ENCODE measurements around the gene RSKR.
"Not testable (repeated sequence)": the region's sequence is repeated elsewhere in the genome, so short reads cannot be mapped to it uniquely, and the experiment has no call there.

RSKR gene

DNA sequence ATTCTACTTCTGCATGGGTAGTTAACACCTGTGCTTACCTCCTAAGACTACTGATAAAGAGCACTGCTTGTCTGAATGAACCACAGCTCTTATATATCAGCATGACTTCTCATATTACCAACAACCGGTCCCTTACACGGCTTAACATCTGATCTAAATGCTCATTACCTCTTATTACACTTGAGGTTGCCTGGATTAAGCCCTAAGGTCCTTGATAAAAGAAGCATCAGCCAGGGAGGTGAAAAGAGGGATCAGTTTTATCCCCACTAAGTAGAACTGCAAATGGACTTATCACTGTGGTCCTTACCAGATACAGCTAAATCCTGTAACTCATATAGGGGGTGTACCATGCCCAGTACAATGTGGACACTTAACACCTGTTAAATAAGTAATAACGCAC lies 8.2 kb upstream of the RSKR start:
- no peak for DNase-seq (ENCODE audit: low read depth in 2 of 2)

DNA sequence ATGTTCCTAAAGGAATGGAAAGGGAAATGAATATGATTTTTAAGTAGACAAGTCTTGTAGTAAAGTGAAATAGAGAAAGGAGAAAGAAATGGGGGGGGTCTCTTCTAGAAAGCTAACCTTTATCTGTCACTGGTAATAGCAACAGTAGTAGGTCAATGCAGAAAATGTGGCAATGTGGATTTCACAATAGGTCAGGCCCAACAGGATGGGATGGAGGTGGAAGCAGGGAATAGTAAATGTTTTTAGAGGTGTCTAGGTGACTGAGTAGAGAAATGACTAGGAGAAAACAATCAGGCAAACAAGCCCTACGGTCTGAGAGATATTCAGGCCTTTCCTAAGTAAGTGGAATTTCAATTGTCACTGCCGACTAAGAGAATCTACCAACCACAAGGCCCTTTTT lies 6.0 kb upstream of the RSKR start:
- no peak for DNase-seq (ENCODE audit: low read depth in 2 of 2)

DNA sequence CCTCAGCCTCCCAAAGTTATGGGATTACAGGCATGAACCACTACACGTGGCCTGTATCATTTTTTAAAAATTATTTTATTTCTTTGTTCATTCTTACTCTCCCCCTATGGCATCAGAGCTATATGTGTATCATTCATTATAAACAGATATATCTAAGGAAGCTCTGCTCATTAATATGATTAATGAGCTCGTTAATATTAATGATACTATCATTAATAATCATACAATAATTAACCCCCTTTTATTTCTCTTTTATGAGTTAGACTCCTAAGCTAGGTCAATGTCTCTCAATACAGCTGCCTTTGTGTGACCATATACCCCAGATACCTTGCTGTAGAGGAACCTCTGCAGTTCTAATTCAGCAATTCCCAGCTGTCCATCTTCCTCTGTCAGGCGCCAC lies 4.5 kb upstream of the RSKR start:
- DNase-seq (ENCODE audit: low read depth in 2 of 2): no peak

DNA sequence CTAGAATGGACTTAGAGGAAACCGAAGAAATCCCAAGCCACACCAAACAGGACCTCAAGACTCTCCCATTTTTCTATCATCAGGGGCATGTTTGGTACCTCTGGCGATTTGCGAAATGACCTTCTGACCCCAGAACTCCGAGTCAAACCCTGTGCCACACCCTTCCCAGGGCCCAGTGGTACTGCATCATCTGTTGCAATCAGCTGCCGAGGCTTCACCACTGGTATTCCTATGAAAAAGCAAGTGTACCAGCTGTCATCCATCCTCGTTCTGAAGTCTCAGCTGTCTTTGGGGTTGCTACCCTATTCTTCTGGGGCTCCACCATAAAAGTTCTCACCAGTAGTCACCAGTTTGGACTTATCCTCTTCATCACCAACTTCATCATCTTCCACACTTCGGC lies 2.3 kb upstream of the RSKR start:
- DNase-seq (ENCODE audit: low read depth in 2 of 2): no peak

DNA sequence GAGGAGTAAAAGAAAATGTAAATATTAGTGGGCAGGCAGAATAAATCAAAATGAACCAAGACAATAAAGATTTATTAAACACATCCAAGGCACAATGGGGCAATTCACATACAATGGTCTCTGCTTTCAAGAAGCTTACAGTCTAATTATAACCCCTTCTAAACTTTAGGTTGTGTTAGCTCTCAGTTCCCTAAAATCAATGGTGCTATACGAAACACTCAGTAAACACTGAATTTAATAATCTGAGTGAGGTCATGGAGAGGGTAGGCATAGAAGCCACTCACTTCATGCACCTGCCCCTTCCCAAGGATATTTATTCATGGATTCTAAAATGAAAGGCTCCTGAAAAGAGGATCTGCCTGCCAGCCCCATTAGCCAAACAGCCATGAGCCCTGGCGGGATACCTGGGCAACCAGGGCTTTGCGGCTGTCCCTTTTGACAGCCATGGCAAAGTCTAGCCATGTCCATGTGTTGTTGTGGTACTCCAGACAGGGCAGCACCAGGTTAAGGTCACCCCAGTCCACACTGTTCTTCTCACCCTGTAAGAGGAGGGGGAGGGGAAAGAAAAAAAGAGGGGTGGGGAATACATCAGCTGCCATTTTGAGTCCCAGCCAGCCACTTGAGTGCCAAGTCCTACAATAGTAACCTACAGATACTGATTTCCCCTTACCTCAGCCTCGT lies 1.4 kb upstream of the RSKR start:
- DNase-seq (ENCODE audit: low read depth in 2 of 2): no peak

DNA sequence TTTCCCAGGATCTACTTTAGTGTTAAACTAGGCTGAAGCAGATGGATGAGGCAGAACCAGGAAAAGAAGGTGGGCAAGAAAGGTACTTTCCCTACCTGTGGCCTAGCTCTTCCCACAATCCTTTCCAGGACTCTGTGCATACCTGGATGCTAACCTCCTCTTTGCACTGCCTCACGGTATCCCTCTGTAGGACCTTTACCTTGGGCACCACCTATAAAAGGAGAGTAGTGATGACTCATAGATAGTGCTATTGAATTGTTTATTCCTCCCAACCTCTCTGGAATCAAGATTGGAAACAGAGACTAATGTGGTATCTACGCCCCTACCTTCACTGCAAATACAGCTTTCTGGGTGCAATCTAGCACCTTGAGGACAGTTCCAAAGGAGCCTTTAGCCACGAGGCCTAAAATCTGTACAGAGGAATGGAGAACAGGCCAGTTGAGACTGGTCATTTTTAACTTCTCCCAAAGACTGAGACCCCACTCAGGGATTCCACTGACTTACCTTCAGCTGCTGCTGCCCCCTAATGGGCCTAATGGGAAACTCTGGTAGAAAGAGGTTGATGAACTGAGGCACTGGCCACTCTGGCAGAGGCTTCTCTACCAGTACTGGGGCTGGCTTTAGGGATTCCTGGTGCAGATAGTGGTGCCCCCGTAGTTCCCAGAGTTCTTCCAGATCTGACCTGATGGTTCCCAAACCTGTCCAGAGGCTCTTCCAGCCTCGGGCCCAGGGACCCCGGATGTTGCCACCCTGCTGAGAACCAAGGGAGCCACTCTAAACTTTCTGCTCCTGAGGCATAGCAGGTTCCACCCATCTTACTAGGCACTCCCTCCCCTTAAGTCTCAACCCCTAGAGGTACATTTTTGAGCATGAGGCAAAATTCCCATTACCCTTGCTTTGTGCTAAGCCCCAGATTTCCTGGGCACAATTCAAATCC lies 781 bp downstream of the RSKR start:
- peak in 1 of 2 experiments; percentile 4 for DNase-seq (ENCODE audit: low read depth in 2 of 2)

DNA sequence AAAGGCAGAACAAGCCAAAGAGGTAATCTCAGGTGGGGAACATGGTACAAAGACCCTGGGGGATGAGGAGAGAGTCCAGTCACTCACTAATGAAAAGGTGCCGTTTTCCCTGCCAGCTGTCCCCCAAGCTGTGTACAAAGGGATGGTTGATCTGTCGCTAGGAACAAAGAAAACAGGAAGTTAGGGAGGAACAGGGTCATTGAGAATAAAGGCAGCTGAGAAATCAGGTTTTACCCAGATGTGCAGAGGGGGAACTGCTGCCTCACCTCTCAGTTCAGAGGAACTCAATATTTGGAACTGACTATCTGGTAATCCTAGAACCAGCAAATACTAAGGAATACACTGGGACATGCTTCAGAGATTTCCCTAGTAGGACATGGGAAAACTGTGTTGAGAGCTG lies 1.5 kb downstream of the RSKR start:
- DNase-seq (ENCODE audit: low read depth in 2 of 2): no peak

DNA sequence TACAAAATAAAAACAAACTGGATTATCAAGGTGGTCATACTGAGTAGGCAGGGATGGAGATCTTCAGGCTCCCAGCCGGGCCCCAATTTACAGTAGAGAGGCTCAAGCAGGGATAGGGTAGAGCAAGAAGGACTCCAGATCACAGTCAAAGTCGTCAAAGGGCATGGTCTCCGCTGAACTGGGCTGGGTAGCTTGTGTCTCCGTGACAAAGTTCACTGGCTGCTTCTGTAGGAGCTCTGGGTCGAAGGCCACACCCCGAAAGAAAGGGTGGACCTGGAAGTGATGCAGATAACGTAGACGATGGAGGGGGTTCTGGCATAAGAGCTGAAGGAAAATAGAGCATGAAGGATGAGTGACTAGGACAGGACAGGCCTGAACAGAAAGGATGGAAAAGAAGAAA lies 3.6 kb downstream of the RSKR start:
- no peak for DNase-seq (ENCODE audit: low read depth in 2 of 2)

DNA sequence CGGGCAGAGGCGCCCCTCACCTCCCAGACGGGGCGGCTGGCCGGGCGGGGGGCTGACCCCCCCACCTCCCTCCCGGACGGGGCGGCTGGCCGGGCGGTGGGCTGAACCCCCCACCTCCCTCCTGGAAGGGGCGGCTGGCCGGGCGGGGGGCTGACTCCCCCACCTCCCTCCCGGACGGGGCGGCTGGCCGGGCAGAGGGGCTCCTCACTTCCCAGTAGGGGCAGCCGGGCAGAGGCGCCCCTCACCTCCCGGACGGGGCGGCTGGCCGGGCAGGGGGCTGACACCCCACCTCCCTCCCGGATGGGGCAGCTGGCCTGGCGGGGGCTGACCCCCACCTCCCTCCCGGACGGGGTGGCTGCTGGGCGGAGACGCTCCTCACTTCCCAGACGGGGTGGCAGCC lies 10.0 kb downstream of the RSKR start:
- DNase-seq (ENCODE audit: low read depth in 2 of 2): not testable (repeated sequence)

DNA sequence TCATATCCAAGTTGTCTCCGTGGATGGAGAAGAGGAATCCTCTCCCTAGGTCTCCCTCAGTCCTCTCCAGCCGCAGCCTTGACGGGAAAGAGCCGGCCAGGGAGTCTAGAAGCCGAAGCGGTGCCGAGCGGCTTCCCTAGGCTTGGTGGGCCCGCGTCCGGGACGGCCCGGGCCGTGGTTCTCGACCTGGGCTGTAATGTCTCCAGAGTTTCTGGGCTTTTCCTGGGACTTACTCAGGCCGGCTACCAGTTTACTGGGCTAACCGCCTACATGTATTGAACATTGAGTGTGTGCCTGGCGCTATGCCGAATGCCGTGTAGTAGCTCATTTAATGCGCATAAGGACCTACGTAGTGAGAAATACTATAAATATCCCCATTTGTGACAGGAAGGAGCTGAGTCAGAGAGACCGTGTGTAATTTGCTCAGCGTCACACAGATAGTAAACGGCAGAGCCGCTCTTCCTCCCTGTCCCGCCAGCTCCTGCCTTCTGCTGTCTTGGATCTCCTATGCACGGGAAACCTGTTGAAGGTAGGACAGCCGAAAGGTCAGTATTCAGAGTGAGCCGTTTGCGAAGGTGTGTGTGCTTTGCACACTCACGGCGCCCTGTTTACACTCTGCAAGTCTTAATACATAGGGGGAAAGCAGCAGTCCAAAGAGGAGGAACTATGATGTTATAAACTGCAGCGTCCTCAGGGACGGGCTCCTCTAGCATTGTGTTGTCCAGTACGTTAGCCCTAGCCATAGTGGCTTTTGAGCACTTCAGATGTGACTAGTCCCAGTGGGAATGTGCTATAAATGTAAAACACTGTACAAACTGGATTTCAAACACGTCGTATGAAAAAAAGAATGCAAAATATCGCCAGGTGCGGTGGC lies 14.4 kb downstream of the RSKR start:
- peak; percentile 61 to 62 for DNase-seq (ENCODE audit: low read depth in 2 of 2)

DNA sequence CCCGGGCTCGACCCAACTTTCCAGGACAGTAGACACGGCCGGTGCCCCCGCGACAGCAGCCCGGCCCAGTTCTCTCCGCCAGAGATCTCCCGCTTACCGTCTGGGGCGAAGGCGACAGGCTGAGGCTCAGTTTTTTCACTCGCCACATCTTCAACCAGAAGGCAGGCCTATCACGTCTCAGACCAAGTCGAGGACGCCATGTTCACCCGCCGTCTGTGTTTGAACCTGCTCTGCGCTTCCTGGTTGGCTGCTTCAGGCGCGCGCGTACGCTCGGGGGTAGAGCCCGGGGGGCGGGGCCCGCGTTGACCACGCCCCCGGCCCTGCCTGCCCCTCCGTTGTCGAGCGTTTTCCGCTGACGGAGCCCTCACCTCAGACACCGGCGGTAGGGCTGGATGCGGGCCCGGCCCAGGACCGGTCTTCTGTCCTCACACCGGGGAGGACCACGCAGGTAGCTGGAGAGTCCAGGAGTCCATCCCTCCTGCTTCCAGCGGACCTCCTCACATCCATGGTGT lies 15.1 kb downstream of the RSKR start, which contains the start of gene SPAG5:
SPAG5 (minus strand) TSS at position 227 of the 512 bp plus-strand sequence; CDS start at position 148, 79 bp downstream.
- DNase-seq (ENCODE audit: low read depth in 2 of 2): peak; percentile 73 to 77

DNA sequence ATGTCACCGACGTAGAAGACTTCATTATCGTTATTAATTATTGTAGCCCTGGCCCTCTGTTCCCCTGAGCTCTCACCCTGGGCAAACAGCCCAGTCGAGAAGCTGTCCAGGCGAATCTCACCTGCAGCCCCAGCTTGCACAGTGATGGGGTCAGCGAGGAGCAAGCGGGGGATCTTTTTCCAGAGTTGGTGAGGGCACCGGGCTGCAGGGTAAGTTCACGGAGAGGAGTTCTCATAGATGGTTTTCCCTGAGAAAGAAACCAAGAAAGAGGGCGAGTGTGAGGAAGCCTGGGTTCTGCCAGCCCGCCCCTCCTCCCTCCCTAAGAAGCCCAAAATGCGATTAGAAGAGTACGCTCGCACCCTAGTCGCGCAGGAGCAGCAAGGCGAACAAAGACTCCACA lies 15.6 kb downstream of the RSKR start:
- DNase-seq (ENCODE audit: low read depth in 2 of 2): no peak

DNA sequence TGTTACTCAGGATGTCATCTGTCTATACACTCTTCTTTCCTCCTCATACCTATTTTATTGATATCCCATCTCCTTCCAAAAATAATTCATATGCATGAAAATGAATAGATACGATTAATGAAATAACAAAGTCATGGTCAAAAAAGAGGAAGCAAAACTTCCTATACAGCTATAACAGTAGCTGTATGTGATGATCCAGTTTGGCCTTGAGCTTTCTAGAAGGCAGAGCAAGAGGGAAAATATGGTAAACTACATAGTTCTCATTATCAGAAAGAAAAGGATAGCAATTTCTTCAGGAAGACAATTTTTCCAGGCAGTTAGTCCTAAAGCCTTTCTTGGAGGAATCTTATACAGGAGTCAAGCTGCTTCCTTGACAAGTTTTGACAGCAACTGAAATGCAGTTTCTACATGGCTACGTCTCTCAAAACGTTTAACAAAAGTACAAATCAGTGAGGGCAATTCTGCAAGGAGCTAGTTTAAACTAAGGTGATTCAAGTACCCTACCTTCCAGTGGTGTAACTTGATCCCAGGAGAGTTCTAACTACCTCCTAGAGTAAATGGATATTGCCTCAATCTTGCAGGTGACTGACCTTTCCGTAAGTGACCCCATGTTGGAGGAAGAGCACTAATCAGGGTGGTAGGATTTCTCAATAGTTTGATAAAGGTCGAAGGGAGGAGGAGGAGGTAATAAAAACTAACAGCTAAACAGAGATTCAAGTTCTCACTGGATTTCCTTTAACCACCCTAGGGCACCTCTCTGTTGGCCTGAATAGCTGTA lies 16.2 kb downstream of the RSKR start:
- no peak for DNase-seq (ENCODE audit: low read depth in 2 of 2)

DNA sequence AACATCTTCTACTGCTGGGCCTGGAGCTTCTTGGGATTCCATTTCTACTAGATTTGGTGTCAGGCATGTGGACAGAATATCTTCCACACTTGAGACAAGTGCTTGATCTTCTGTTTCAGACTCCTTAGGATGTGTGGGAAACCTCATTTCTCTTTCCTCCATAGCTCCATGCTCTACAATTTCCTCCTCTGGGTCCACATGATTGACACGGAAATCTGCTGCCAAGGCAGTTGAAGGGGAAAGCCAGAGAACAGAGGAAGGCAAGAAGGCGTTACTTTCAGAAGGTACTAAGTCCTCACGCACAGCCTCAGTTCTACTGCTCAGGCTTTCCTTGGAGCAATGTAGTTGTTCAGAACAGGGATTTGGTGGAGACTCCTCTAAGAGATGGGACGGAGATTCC lies 21.7 kb downstream of the RSKR start:
- DNase-seq (ENCODE audit: low read depth in 2 of 2): no peak

DNA sequence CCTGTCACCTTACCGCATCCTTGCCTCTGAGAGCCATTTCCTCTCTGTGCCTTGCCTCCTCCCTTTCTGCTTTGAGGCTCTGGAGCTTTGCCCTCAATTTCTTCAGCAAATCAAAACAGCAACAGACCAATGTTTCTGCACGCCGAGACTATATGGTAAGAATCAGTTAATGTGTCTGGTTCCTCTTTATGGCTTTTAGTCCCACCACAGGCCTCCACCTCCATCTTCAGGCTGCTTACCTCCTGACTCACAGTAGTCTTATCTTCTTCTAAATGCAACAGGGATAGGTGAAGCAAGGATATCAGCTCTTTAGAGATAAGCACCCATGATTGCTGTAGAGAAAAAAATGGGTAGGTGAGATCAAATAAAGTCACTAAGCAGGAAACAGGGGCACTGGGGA lies 28.1 kb downstream of the RSKR start:
- no peak for DNase-seq (ENCODE audit: low read depth in 2 of 2)

DNA sequence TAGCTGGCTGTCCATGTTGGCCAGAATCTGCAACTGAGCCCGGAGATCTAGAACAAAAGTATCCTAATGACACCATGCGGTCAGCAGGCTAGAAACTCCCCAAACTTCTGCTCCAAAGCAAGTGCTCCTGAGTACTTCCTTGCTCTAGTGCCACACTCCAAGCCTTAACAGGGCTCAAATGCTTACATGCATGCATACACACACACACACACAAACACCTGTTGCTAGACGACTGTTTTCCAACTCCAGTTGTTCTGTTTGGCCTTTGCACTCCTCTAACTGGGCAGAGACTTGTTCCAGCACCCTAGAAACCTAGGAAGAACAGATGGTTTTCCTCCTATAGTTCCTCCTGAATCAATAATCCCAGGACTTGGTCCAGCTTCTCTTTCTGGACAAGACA lies 29.6 kb downstream of the RSKR start:
- no peak for DNase-seq (ENCODE audit: low read depth in 2 of 2)

DNA sequence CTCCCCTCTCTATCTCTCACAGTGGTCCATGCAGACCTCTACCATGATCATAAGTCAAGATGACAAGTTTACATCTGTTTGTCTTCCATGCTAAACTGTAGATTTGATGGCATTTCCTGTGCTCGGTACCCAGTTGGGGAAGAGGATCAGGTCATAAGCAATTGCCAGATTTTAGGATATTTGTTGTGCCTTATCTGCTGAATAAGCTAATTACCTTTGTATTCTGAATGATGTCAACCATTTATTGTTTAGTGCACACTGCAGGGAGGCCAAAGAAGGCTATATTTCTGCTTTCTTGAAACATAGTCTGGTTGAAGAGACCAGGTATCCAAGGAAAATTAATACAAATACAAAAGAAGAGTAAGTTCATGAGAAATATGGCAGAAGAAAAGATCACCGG lies 31.5 kb downstream of the RSKR start:
- DNase-seq (ENCODE audit: low read depth in 2 of 2): no peak

DNA sequence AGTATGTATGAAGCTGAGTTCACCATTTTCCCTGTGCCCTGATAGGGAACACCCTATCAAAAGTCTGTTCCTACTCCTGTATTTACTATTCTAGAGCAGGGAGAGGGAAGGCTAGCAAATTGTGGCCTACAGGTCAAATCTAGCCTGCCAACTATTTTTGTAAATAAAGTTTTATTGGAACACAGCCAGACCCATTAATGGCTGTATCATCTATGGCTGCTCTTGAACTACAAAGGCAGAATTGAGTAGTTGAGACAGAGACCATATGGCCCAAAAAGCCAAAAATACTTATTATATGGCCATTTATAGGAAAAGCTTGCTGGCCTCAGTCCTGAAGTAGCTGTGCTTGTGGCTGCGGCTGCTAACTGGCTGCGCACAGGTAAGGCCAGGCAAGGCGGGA lies 33.0 kb downstream of the RSKR start:
- DNase-seq (ENCODE audit: low read depth in 2 of 2): no peak

DNA sequence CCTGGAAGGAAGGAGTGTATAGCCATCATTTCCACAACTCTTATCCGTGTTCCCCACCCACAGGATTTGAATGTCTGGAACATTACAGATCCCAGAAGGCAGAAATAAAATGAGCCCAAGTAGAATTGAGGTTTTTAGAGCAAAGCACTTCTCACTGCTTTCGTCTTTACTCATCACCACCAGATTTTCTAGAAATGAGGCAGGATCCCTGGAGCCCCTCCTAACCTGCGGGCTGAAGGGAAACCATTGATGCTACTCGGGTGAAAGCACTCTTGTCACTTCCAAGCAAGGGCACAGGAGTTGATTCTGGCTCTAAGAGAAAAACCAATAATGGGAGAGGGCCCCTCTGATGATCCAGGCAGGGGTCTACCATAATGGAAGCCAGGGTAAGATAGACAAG lies 34.5 kb downstream of the RSKR start:
- DNase-seq (ENCODE audit: low read depth in 2 of 2): no peak

DNA sequence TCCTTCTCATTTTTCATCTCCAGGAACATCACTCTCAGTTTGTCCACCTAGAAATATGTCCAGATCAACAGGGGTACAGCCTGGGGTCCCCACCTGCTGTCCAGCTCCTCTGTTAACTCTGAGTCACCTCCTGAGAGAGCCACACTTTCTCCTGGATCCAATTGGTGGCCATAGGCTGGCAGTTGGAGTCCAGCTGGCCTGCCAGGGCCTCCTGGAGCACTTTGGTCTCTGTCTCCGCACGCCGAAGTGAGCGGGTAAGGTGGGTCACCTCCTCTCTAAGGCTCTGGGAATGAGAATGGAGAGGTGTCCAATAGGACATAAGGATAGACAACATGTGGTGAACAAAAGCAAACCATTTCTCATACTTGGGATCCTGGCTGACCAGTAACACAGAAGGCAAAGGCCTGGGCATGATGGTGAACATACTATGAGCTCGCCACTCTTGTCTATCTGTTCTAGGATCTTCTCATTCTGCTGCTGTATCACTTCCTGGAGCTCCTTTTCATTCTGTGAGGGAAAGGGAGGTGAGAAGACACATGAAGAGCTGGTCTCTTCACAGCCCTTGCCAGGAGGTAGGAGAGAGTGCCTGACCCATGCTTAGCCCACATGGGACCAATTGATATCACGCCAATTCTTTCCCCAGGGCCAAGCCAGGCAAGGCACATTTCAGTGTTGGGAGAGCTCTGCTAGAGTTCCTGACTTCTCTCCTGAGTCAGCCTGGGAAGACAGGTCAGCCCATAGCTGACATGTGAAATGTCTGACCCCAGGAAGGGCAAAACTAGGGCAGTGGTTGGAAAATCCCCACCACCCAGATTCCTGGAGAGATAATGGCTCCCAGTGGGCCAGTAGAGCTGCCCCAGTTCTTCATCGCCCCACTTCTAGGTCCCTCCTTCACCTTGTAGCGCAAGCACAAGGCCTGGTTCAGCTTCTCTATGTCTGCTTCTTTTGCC lies 35.5 kb downstream of the RSKR start:
- DNase-seq (ENCODE audit: low read depth in 2 of 2): no peak
